ENCODE data around the gene HAL.
"Not testable (repeated sequence)": the region's sequence is repeated elsewhere in the genome, so short reads cannot be mapped to it uniquely, and the experiment has no call there.

Gene HAL

DNA sequence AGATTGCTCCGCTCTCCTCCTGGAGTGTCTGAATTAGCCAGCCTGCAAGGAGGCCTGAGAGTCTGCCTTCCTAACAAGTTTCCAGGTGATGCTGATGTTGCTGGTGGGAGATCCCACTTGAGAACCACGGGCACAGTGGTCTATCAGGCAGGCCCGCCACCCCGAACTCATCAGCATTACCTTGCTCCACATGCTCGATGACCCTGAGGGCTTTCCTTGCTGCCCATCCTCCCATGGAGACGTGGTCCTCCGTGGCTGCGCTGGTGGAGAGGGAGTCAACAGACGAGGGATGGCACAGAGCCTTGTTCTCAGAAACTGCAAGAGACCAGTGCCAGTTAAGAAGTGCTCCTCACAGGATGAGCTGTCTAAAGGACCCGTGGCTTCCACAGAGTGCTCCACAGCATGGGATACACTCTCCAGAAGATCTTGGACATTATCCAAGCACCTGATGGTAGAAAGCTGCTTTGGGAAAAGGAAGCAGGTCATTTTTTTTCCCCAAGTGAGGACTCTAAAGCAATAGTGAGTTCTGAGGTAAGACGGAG is 18.3 kb downstream of the HAL start:
- H3K36me3 ChIP-seq (ENCODE audit: control insufficient read depth, insufficient read depth, low read length): no peaks in the 10 kb centered on the region
- H3K27ac ChIP-seq (ENCODE audit: low read depth, low read length, severe bottlenecking): no peak overlapping the region
- no peaks in the 10 kb centered on the region for H3K4me1 ChIP-seq (ENCODE audit: control insufficient read depth, insufficient read depth, low read length, poor library complexity, severe bottlenecking)
- no peak overlapping the region for H3K4me3 ChIP-seq (ENCODE audit: extremely low read depth, insufficient read depth, low read length, poor library complexity, severe bottlenecking)
- no peaks in the 10 kb centered on the region for H3K9me3 ChIP-seq (ENCODE audit: control insufficient read depth, low read length)
- WGBS, 2 experiments (ENCODE audit: insufficient coverage in 2 of 2): 83 to 88% methylated on average over 8 to 11 of the region's 11 CpGs

DNA sequence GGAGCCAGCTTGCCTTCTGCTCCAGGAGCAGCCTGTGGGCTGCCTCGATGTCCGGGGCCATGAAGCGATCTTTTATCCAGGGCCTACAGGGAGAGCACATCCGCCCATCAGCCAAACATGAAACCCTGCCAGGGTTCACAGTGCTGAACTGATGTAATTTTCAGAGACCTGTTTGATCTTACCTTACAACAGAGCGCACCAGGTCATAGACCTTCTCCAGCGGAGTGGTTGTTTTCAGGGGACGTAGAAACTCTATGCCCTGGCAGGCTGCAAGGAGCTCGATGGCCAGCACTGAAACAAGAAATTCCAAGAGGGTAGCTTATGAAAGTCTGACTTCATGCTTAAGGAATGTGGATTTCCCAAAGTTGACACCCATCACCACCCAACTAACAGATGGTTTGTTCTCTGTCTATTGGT is 19.7 kb downstream of the HAL start:
- WGBS, 2 experiments (ENCODE audit: insufficient coverage in 2 of 2): 95% methylated on average over 4 to 7 of the region's 8 CpGs
- Histone ChIP-seq H3K9me3 (ENCODE audit: control insufficient read depth, low read length) (no peaks in the 10 kb centered on the region), H3K4me1 (ENCODE audit: control insufficient read depth, insufficient read depth, low read length, poor library complexity, severe bottlenecking) (no peaks in the 10 kb centered on the region), H3K27ac (ENCODE audit: low read depth, low read length, severe bottlenecking) (no peak overlapping the region), H3K36me3 (ENCODE audit: control insufficient read depth, insufficient read depth, low read length) (no peaks in the 10 kb centered on the region), H3K4me3 (ENCODE audit: extremely low read depth, insufficient read depth, low read length, poor library complexity, severe bottlenecking) (no peak overlapping the region)

DNA sequence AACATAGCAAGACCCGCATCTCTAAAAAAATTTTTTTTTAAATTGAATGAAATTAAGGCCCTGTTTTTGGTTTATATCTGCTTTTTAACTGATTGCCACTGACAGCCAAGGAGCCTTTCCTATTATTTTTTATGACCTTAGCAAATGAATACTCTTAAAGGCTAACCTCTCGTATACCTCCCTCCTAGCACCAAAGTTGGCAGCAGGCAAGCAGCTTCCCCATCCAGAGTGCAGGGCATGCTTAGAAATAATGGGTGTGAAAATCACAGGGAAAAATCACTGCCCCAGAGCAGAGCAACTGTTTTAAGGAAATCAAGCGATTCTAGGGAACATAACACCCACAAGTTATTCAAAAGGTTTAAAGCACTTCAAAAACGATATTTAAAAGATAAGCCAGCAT is 20.7 kb downstream of the HAL start:
- WGBS, 2 experiments (ENCODE audit: insufficient coverage in 2 of 2): 75 to 95% methylated on average over 1 to 2 of the region's 4 CpGs
- no peak overlapping the region for H3K27ac ChIP-seq (ENCODE audit: low read depth, low read length, severe bottlenecking)
- H3K4me1 ChIP-seq (ENCODE audit: control insufficient read depth, insufficient read depth, low read length, poor library complexity, severe bottlenecking): no peaks in the 10 kb centered on the region
- no peaks in the 10 kb centered on the region for H3K36me3 ChIP-seq (ENCODE audit: control insufficient read depth, insufficient read depth, low read length)
- H3K4me3 ChIP-seq (ENCODE audit: extremely low read depth, insufficient read depth, low read length, poor library complexity, severe bottlenecking): no peak overlapping the region
- H3K9me3 ChIP-seq (ENCODE audit: control insufficient read depth, low read length): no peaks in the 10 kb centered on the region

DNA sequence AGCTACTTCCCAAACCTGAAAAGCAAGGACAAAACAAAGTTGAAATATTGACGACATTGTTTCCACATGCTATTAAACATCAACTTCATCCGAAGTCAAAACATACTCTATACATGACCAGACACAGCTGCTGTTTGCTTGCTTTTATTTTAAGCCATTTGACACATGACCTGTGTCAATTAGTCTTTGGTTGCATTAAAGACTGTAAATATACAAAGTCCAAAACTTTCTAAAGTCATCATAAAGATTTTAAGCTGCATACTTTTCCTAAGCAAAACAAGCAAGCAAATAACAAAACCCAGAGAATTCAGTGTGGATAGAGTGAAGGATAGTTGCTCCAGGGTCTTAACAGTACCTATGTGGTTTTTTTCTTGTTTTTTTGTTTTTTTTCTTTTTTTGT is 21.8 kb downstream of the HAL start:
- H3K27ac ChIP-seq (ENCODE audit: low read depth, low read length, severe bottlenecking): no peak overlapping the region
- no peaks in the 10 kb centered on the region for H3K4me1 ChIP-seq (ENCODE audit: control insufficient read depth, insufficient read depth, low read length, poor library complexity, severe bottlenecking)
- WGBS, 2 experiments (ENCODE audit: insufficient coverage in 2 of 2): 83 to 85% methylated on average over 2 of the region's 2 CpGs
- H3K4me3 ChIP-seq (ENCODE audit: extremely low read depth, insufficient read depth, low read length, poor library complexity, severe bottlenecking): no peak overlapping the region
- no peaks in the 10 kb centered on the region for H3K9me3 ChIP-seq (ENCODE audit: control insufficient read depth, low read length)
- no peaks in the 10 kb centered on the region for H3K36me3 ChIP-seq (ENCODE audit: control insufficient read depth, insufficient read depth, low read length)

- no peaks in the 10 kb centered on the region for H3K4me1 ChIP-seq (ENCODE audit: control insufficient read depth, insufficient read depth, low read length, poor library complexity, severe bottlenecking)
- H3K4me3 ChIP-seq (ENCODE audit: extremely low read depth, insufficient read depth, low read length, poor library complexity, severe bottlenecking): no peak overlapping the region
- H3K27ac ChIP-seq (ENCODE audit: low read depth, low read length, severe bottlenecking): no peak overlapping the region
- 85 to 91% methylated on average over 2 to 3 of the region's 4 CpGs for WGBS, 2 experiments (ENCODE audit: insufficient coverage in 2 of 2)
- no peaks in the 10 kb centered on the region for H3K9me3 ChIP-seq (ENCODE audit: control insufficient read depth, low read length)
- no peaks in the 10 kb centered on the region for H3K36me3 ChIP-seq (ENCODE audit: control insufficient read depth, insufficient read depth, low read length)
Measured at GRCh38 chr12:95972832-95973456, 23.2 kb downstream of the HAL start.

GRCh38 chr12:95970905-95971304 is 25.2 kb downstream of the HAL start:
- 28 to 51% methylated on average over 5 to 6 of the region's 7 CpGs for WGBS, 2 experiments (ENCODE audit: insufficient coverage in 2 of 2)
- Histone ChIP-seq H3K4me3 (ENCODE audit: extremely low read depth, insufficient read depth, low read length, poor library complexity, severe bottlenecking) (no peak overlapping the region), H3K9me3 (ENCODE audit: control insufficient read depth, low read length) (no peaks in the 10 kb centered on the region), H3K4me1 (ENCODE audit: control insufficient read depth, insufficient read depth, low read length, poor library complexity, severe bottlenecking) (no peaks in the 10 kb centered on the region), H3K36me3 (ENCODE audit: control insufficient read depth, insufficient read depth, low read length) (no peaks in the 10 kb centered on the region), H3K27ac (ENCODE audit: low read depth, low read length, severe bottlenecking) (no peak overlapping the region)

DNA sequence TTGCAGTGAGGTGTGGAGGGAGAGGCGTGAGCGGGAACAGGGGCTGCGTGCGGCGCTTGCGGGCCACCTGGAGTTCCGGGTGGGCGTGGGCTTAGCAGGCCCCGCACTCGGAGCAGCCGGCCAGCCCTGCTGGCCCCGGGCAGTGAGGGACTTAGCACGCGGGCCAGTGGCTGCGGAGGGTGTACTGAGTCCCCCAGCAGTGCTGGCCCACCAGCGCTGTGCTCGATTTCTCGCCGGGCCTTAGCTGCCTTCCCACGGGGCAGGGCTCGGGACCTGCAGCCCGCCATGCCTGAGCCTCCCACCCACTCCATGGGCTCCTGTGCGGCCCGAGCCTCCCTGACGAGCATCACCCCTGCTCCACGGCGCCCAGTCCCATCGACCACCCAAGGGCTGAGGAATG is 27.0 kb downstream of the HAL start:
- not testable (repeated sequence) for H3K4me1 ChIP-seq (ENCODE audit: control insufficient read depth, insufficient read depth, low read length, poor library complexity, severe bottlenecking); H3K4me3 ChIP-seq (ENCODE audit: extremely low read depth, insufficient read depth, low read length, poor library complexity, severe bottlenecking); H3K27ac ChIP-seq (ENCODE audit: low read depth, low read length, severe bottlenecking); H3K36me3 ChIP-seq (ENCODE audit: control insufficient read depth, insufficient read depth, low read length); H3K9me3 ChIP-seq (ENCODE audit: control insufficient read depth, low read length)
- 100% methylated on average over 2 to 13 of the region's 28 CpGs for WGBS, 2 experiments (ENCODE audit: insufficient coverage in 2 of 2)

DNA sequence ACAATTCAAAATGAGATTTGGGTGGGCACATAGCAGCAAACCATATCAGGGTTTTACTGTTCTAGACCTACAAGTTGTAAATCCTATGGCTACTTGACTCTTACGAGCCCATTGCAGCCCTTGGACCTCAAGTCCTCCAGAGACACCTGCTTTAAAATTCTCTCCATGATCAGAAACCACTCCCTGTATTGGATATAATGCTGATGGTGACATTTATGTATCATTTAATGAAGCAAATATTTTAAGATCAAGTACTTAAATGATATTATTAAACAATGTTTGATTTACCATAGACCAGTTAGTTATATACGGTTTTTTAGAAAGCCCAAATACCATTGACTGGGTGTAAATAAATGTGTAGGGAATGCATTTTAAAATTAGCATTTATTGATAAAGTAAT is 28.8 kb downstream of the HAL start:
- Histone ChIP-seq H3K27ac (ENCODE audit: low read depth, low read length, severe bottlenecking) (no peak overlapping the region), H3K4me1 (ENCODE audit: control insufficient read depth, insufficient read depth, low read length, poor library complexity, severe bottlenecking) (no peaks in the 10 kb centered on the region), H3K4me3 (ENCODE audit: extremely low read depth, insufficient read depth, low read length, poor library complexity, severe bottlenecking) (no peak overlapping the region), H3K9me3 (ENCODE audit: control insufficient read depth, low read length) (no peaks in the 10 kb centered on the region), H3K36me3 (ENCODE audit: control insufficient read depth, insufficient read depth, low read length) (no peaks in the 10 kb centered on the region)
- 83% methylated on average over 1 of the region's 2 CpGs; no CpG with 5 or more reads in 1 of the 2 experiments for WGBS, 2 experiments (ENCODE audit: insufficient coverage in 2 of 2)

DNA sequence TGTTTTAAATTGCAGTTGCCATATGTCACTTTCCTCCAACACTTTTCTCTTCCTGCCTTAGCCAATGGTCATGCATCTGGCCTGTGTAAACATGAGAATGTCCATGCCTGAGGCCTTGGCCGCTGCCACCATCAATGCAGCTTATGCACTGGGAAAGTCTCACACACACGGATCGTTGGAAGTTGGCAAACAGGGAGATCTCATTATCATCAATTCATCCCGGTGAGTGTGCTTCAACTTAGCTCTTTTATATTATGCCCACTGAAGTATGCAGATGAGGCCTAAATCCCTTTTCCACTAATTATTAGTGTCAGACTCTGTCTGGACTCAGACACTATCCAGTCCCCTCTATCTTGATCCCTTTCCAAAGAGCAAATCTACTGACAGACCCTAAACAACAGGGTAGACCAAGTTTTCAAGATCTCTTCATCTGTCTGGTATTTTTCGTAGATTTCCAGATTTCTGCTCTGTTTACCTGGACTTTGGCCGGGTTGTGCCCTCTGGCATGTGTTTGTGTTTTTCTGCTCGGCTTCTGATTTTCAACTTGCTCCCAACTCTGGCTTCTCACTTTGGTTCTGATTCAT is 29.8 kb downstream of the HAL start:
- Histone ChIP-seq H3K4me3 (ENCODE audit: extremely low read depth, insufficient read depth, low read length, poor library complexity, severe bottlenecking) (no peak overlapping the region), H3K27ac (ENCODE audit: low read depth, low read length, severe bottlenecking) (no peak overlapping the region), H3K36me3 (ENCODE audit: control insufficient read depth, insufficient read depth, low read length) (no peaks in the 10 kb centered on the region), H3K4me1 (ENCODE audit: control insufficient read depth, insufficient read depth, low read length, poor library complexity, severe bottlenecking) (no peaks in the 10 kb centered on the region), H3K9me3 (ENCODE audit: control insufficient read depth, low read length) (no peaks in the 10 kb centered on the region)
- 88 to 93% methylated on average over 7 of the region's 7 CpGs for WGBS, 2 experiments (ENCODE audit: insufficient coverage in 2 of 2)

GRCh38 chr12:95963096-95963495 is 33.0 kb downstream of the HAL start:
- WGBS, 2 experiments (ENCODE audit: insufficient coverage in 2 of 2): no CpG with 5 or more reads among the region's 2 CpGs
- Histone ChIP-seq H3K9me3 (ENCODE audit: control insufficient read depth, low read length) (no peaks in the 10 kb centered on the region), H3K4me3 (ENCODE audit: extremely low read depth, insufficient read depth, low read length, poor library complexity, severe bottlenecking) (no peak overlapping the region), H3K4me1 (ENCODE audit: control insufficient read depth, insufficient read depth, low read length, poor library complexity, severe bottlenecking) (no peaks in the 10 kb centered on the region), H3K27ac (ENCODE audit: low read depth, low read length, severe bottlenecking) (no peak overlapping the region), H3K36me3 (ENCODE audit: control insufficient read depth, insufficient read depth, low read length) (no peaks in the 10 kb centered on the region)

DNA sequence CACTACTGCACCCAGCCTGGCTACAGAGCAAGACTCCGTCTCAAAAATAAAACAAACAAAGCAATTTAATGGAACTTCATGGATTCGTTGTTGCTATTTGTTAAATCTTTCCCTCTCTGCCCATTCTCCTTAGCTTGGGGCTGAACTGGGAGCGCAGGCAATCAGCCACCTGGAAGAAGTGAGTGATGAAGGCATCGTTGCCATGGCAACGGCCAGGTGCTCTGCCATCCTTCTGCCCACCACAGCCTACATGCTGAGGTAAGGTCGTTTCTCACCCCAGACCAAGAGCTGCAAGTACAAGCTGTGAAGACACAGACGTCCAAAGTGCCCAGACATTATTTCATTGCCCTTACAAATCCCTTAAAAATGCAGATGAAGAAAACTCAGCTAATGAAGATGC is 33.9 kb downstream of the HAL start:
- Histone ChIP-seq H3K36me3 (ENCODE audit: control insufficient read depth, insufficient read depth, low read length) (no peaks in the 10 kb centered on the region), H3K9me3 (ENCODE audit: control insufficient read depth, low read length) (no peaks in the 10 kb centered on the region), H3K27ac (ENCODE audit: low read depth, low read length, severe bottlenecking) (no peak overlapping the region), H3K4me1 (ENCODE audit: control insufficient read depth, insufficient read depth, low read length, poor library complexity, severe bottlenecking) (no peaks in the 10 kb centered on the region), H3K4me3 (ENCODE audit: extremely low read depth, insufficient read depth, low read length, poor library complexity, severe bottlenecking) (no peak overlapping the region)
- 84 to 93% methylated on average over 2 to 6 of the region's 7 CpGs for WGBS, 2 experiments (ENCODE audit: insufficient coverage in 2 of 2)
